ENCODE data around the gene MCM6.
"Not testable (repeated sequence)": the region's sequence is repeated elsewhere in the genome, so short reads cannot be mapped to it uniquely, and the experiment has no call there.

MCM6 gene

DNA sequence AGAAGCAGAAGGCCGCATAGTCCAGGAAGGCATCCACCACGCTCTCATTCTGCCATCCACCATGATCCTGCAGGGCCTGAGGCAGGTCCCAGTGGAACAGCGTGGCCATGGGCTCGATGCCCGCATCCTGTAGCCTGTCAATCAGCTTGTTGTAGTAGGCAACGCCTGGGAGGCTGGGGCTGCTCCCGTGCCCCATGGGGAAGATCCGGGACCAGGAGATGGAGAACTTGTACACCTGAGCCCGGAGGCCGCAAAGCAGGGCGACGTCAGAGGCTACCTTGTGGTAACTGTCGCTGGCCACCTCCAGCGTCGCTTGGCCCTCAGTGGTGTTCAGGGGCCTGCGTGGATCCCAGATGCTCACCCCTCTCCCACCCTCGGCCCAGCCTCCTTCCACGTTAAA lies 58.8 kb downstream of the MCM6 start (continued):
- TF ChIP-seq, protein P1, sequence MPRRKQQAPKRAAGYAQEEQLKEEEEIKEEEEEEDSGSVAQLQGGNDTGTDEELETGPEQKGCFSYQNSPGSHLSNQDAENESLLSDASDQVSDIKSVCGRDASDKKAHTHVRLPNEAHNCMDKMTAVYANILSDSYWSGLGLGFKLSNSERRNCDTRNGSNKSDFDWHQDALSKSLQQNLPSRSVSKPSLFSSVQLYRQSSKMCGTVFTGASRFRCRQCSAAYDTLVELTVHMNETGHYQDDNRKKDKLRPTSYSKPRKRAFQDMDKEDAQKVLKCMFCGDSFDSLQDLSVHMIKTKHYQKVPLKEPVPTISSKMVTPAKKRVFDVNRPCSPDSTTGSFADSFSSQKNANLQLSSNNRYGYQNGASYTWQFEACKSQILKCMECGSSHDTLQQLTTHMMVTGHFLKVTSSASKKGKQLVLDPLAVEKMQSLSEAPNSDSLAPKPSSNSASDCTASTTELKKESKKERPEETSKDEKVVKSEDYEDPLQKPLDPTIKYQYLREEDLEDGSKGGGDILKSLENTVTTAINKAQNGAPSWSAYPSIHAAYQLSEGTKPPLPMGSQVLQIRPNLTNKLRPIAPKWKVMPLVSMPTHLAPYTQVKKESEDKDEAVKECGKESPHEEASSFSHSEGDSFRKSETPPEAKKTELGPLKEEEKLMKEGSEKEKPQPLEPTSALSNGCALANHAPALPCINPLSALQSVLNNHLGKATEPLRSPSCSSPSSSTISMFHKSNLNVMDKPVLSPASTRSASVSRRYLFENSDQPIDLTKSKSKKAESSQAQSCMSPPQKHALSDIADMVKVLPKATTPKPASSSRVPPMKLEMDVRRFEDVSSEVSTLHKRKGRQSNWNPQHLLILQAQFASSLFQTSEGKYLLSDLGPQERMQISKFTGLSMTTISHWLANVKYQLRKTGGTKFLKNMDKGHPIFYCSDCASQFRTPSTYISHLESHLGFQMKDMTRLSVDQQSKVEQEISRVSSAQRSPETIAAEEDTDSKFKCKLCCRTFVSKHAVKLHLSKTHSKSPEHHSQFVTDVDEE (CRISPR knock-in tag; IDR thresholded peaks at IDR 0.05) = no peak

DNA sequence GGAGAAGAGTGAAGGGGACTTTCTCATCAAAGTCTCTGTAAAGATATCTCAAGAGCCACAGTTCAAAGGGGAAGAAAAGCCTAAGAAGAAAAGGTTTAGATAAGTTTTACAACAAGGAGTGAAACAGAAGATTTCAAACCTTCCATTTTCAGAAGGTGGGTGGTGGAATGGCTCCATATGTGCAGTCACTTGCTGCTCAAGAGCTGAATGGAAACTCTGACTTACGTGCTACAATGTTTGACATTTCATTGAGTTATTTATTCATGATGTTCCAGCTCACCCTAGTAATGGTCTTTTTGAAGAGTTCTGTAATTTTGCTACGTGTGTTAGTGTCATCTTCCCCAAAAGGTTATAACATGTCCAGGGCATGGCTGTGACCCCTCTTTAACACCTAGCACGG lies 61.0 kb downstream of the MCM6 start:
- TF ChIP-seq ISL1 (CRISPR knock-in tag; IDR thresholded peaks at IDR 0.05) (no peak), CSDC2 (CRISPR knock-in tag; IDR thresholded peaks at IDR 0.05) (no peak), PPARA (CRISPR knock-in tag; IDR thresholded peaks at IDR 0.05; ENCODE audit: borderline replicate concordance) (no peak), ZNF70 (CRISPR knock-in tag; IDR thresholded peaks at IDR 0.05) (no peak), ZNF8 (CRISPR knock-in tag; IDR thresholded peaks at IDR 0.05) (no peak), BACH2 (CRISPR knock-in tag; IDR thresholded peaks at IDR 0.05; ENCODE audit: borderline replicate concordance) (no peak), ESRRG (CRISPR knock-in tag; IDR thresholded peaks at IDR 0.05) (no peak)
- TF ChIP-seq, protein P2, sequence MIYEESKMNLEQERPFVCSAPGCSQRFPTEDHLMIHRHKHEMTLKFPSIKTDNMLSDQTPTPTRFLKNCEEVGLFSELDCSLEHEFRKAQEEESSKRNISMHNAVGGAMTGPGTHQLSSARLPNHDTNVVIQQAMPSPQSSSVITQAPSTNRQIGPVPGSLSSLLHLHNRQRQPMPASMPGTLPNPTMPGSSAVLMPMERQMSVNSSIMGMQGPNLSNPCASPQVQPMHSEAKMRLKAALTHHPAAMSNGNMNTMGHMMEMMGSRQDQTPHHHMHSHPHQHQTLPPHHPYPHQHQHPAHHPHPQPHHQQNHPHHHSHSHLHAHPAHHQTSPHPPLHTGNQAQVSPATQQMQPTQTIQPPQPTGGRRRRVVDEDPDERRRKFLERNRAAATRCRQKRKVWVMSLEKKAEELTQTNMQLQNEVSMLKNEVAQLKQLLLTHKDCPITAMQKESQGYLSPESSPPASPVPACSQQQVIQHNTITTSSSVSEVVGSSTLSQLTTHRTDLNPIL (CRISPR knock-in tag; IDR thresholded peaks at IDR 0.05; ENCODE audit: low read depth) = no peak
- TF ChIP-seq, protein P1 (CRISPR knock-in tag; IDR thresholded peaks at IDR 0.05) = no peak
- TF ChIP-seq, protein P3, sequence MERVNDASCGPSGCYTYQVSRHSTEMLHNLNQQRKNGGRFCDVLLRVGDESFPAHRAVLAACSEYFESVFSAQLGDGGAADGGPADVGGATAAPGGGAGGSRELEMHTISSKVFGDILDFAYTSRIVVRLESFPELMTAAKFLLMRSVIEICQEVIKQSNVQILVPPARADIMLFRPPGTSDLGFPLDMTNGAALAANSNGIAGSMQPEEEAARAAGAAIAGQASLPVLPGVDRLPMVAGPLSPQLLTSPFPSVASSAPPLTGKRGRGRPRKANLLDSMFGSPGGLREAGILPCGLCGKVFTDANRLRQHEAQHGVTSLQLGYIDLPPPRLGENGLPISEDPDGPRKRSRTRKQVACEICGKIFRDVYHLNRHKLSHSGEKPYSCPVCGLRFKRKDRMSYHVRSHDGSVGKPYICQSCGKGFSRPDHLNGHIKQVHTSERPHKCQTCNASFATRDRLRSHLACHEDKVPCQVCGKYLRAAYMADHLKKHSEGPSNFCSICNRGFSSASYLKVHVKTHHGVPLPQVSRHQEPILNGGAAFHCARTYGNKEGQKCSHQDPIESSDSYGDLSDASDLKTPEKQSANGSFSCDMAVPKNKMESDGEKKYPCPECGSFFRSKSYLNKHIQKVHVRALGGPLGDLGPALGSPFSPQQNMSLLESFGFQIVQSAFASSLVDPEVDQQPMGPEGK (CRISPR knock-in tag; IDR thresholded peaks at IDR 0.05; ENCODE audit: borderline replicate concordance) = no peak
- no peak for ATAC-seq

DNA sequence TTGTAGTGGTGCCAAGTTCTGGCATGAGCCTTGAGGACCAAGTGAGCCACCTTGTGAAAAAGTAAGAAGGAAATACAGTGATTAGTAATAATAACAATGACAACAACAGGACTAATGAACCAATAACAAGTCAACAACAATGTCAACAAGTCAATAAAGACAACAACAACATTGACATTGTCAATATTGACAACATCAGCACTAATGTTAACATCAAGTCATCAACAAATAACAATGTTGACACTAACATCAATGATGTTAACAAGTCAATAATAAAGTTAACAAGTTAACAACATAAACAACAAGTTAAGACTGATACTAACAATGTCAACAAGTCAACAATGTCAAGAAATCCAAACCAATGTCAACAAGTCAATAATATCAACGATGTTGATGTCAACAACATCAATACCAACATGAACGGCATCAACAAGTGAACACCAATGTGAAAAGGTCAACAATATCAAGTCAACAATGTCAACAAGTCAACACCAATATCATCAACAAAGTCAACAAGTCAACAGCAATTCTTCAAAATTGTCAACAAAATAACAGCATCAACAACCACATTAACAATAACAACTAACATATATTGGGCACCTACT lies 63.2 kb downstream of the MCM6 start:
- TF ChIP-seq RARB (CRISPR knock-in tag; IDR thresholded peaks at IDR 0.05) (no peak), ZC3H10 (CRISPR knock-in tag; IDR thresholded peaks at IDR 0.05) (no peak), PPARA (CRISPR knock-in tag; IDR thresholded peaks at IDR 0.05; ENCODE audit: borderline replicate concordance) (no peak), TCF4 (CRISPR knock-in tag; IDR thresholded peaks at IDR 0.05; ENCODE audit: borderline replicate concordance) (no peak), ESRRG (CRISPR knock-in tag; IDR thresholded peaks at IDR 0.05) (no peak), ZNF565 (CRISPR knock-in tag; conservative IDR thresholded peaks at IDR 0.05; ENCODE audit: low read depth) (no peak), GLIS3 (CRISPR knock-in tag; IDR thresholded peaks at IDR 0.05) (no peak), ZNF70 (CRISPR knock-in tag; IDR thresholded peaks at IDR 0.05) (no peak), CSDC2 (CRISPR knock-in tag; IDR thresholded peaks at IDR 0.05) (no peak), SNAI2 (CRISPR knock-in tag; IDR thresholded peaks at IDR 0.05) (no peak), BACH2 (CRISPR knock-in tag; IDR thresholded peaks at IDR 0.05; ENCODE audit: borderline replicate concordance) (no peak), OSR1 (CRISPR knock-in tag; IDR thresholded peaks at IDR 0.05) (no peak), ZFP3 (CRISPR knock-in tag; IDR thresholded peaks at IDR 0.05) (no peak), ZNF8 (CRISPR knock-in tag; IDR thresholded peaks at IDR 0.05) (no peak)
- TF ChIP-seq, protein P2 (CRISPR knock-in tag; IDR thresholded peaks at IDR 0.05; ENCODE audit: low read depth) = no peak
- TF ChIP-seq, protein P4, sequence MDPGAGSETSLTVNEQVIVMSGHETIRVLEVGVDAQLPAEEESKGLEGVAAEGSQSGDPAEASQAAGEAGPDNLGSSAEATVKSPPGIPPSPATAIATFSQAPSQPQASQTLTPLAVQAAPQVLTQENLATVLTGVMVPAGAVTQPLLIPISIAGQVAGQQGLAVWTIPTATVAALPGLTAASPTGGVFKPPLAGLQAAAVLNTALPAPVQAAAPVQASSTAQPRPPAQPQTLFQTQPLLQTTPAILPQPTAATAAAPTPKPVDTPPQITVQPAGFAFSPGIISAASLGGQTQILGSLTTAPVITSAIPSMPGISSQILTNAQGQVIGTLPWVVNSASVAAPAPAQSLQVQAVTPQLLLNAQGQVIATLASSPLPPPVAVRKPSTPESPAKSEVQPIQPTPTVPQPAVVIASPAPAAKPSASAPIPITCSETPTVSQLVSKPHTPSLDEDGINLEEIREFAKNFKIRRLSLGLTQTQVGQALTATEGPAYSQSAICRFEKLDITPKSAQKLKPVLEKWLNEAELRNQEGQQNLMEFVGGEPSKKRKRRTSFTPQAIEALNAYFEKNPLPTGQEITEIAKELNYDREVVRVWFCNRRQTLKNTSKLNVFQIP (CRISPR knock-in tag; IDR thresholded peaks at IDR 0.05; ENCODE audit: borderline replicate concordance, low read depth) = no peak
- TF ChIP-seq, protein P1 (CRISPR knock-in tag; IDR thresholded peaks at IDR 0.05) = no peak
- no peak for ATAC-seq

DNA sequence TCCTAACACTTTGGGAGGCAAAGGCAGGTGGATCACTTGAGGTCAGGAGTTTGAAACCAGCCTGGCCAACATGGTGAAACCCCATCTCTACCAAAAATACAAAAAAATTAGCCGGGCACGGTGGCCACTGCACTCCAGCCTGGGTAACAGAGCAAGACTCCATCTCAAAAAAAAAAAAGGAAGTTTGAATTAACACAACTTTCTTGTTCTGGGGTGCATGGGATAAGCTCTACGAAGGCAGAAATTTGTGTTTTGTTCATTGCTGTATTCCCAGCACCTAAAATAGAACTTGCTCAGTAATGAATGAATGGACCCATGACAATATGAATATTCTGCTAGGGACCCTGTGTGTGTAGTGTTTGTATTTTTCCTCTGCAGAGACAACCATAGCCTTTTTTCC lies 68.4 kb downstream of the MCM6 start:
- not testable (repeated sequence) for ATAC-seq
